Activated naive CD4-positive, alpha-beta T cell (primary cell): ENCODE measurements around the gene ATN1.
A peak's percentile ranks its signal among the peaks of the same experiment; 100 is the strongest.

Source experiments
- DNase-seq, 4 experiments: peaks; one replicate each; lab custom pipeline; 2025; lab: John Stamatoyannopoulos, UW

The ATN1 gene

DNA sequence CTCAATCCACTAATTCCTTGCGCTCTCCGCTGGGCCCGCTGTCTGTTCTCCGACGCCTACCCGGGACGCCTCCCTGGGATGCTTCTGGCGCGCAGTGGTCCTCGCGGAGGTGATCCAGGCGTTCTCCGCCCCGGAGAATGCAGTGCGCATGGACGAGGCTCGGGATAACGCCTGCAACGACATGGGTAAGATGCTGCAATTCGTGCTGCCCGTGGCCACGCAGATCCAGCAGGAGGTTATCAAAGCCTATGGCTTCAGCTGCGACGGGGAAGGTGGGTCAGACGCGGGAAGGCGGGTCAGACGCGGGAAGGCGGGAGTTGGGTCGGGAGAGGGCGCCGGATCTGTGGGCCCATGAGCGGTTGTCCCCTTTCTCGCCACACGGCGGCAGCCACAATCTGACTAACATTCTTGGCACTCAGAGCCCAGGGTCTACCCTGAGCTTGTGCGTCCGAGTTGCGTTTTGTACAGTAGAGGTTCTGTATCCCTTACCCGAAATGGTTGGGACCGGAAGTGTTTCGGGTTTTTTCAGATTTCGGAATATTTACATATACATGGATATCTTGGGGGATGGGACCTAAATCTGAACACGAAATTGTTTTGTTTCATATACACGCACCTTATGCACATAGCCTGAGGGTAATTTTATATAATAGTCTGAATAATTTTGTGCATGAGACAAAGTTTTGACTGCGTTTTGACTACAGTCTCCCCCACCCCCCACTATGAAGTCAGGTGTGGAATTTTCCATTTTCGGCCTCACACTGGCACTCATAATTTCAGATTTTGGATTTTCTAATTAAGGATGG, 16.8 kb downstream of the ATN1 start:
- peak; percentile 70 to 83 (median 80) for DNase-seq

- no peak for DNase-seq
Measured at GRCh38 chr12:6945613-6946012, 17.9 kb downstream of the ATN1 start.

DNA sequence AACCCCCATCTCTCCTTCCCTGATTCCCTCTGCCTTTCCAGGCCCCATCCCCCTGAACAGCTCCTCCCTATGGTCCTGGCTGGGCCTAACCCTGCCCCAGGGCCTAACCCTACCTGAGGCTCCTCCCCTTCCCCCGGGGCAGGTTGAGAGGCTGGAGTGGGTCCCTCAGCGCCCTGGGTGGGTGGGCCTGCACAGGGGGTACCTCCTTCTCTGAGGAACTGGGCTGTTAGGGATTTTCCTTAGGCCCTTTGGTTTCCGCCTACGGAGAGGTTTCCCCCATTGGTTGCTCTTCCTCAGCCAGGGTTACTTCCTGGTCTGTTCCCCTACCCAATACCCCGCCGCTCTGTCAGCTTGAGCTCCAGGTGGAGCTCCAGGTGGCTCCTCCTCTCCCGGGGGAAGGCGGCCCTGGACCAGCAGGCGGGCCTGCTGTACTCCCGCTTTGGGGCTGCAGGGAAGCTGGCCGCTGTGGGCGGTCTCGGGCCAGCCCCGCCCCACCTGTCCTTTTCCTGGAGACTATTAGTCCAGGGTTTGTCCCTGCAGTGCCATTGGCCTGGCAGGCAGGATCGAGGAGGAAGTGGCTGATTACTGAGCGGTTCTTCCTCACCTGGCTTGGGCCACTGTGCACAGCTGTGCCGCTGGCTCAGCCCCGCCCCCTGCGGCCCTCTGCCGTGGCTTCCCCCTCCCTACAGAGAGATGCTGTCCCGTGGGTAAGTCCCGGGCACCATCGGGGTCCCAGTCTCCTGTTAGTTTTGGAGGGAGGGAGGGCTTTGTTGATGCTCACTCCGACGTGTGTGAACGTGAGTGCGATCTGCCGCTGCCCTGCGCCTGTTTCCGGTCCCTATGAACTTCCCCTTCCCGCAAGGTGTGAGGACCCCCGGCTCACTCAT, 18.5 kb downstream of the ATN1 start:
- DNase-seq, result peak in 1 of 4 experiments; percentile 49

- DNase-seq, result no peak
Measured at GRCh38 chr12:6946920-6947374, 19.2 kb downstream of the ATN1 start.

- no peak for DNase-seq
Measured at GRCh38 chr12:6947615-6948014, 19.9 kb downstream of the ATN1 start.

DNA sequence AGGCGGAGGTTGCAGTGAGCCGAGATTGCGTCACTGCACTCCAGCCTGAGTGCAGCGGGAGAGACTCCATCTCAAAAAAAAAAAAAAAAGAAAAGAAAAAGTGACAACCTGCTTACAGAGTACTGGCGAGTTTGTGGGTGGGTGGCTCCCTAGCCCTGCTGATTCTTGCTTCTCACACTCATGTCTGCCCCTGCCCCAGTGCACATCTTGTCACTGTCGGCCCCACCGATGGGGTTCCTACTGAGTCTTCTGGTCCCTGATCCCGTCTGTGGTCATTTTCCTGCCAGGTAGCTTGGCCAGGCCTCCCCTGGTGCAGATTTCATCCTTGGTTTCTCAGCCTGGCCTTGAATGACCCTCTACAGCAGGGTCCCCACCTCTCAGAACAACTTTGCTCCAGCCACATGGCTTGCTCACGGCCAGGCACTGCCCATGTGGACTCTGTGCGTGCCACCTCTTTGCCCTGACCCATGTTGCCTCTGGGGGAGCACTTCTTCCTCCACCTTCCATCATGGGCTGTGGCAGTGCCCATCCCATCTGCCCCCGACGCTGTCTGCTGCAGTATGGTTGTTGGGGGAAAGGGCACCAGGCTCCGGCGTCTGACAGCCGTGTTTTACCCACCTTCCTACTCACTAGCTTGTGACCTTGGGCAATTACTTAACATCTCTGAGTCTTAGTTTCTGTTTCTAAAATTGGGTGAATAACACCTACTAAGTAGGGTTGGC, 21.3 kb downstream of the ATN1 start:
- no peak for DNase-seq

DNA sequence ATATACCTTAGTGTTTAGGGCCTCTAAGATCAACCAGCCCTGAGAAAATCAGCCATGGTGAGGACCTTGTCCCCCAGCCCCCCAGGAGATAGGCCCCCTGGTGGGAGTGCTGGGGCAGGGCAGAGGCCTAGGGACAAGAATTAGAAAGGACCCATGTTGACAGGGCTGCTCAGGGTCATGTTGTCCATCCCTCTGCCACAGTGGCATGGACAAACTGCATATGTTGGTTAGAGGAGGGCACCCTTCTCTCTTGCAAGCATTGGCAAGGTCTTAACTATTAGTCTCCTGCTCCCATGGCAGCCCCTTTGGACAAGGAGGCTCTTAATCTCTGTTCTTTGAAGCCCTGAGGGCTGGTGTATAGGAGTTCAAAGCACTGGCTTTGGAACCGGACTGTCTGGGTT, 22.6 kb downstream of the ATN1 start:
- DNase-seq, result peak in 1 of 4 experiments; percentile 23

GRCh38 chr12:6950811-6951540, 23.2 kb downstream of the ATN1 start, which contains the start of gene PTPN6:
Gene PTPN6 (plus strand): TSS chr12:6951356. CDS start chr12:6951513, 157 bp downstream.
- DNase-seq, result peak in 2 of 4 experiments; percentile 48 to 49

DNA sequence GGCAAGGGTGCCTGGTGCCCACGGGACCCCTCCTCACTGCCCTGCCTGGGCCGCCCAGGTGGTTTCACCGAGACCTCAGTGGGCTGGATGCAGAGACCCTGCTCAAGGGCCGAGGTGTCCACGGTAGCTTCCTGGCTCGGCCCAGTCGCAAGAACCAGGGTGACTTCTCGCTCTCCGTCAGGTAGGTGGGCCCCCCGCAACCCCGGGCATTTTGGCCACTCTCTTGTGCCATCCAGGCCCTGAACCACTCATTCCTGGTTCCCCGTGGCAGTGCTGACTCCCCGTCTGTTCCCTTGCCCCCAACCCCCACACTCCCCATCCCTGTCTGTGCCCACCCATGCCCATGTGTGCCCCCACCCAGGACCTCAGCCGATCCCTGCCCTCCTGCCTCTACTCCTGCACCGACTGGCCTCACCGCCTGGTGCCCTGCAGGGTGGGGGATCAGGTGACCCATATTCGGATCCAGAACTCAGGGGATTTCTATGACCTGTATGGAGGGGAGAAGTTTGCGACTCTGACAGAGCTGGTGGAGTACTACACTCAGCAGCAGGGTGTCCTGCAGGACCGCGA, 23.9 kb downstream of the ATN1 start:
- no peak for DNase-seq

GRCh38 chr12:6952121-6952862, 24.5 kb downstream of the ATN1 start:
- DNase-seq, result no peak

DNA sequence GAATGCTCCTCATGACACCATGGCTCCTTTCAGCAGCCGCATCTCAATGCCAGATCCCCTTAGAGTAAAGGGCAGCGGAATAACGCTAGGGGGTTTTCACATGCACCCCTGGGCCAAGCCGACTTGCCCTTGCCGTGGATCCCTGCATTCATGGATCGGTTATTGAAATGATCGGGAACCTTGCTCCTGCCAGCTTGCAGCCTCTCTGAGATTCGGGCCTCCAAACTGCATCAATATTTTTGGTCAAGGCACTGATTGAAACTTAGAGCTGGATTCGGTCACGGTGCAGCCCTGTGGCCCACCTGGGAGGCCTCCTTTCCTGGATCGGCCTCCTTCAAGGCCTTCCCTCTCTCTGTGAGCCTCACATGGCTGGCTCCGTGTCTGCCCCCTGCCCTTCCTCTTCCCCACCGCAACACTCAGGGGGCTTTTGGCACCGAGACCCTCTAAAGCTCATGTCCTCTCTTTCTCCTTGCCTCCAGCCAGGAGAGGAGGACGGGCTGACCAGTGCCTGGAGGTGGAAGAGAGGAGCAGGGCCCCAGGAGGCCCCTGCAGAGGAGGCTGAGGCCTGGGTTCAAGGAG, 25.2 kb downstream of the ATN1 start:
- DNase-seq, result no peak

DNA sequence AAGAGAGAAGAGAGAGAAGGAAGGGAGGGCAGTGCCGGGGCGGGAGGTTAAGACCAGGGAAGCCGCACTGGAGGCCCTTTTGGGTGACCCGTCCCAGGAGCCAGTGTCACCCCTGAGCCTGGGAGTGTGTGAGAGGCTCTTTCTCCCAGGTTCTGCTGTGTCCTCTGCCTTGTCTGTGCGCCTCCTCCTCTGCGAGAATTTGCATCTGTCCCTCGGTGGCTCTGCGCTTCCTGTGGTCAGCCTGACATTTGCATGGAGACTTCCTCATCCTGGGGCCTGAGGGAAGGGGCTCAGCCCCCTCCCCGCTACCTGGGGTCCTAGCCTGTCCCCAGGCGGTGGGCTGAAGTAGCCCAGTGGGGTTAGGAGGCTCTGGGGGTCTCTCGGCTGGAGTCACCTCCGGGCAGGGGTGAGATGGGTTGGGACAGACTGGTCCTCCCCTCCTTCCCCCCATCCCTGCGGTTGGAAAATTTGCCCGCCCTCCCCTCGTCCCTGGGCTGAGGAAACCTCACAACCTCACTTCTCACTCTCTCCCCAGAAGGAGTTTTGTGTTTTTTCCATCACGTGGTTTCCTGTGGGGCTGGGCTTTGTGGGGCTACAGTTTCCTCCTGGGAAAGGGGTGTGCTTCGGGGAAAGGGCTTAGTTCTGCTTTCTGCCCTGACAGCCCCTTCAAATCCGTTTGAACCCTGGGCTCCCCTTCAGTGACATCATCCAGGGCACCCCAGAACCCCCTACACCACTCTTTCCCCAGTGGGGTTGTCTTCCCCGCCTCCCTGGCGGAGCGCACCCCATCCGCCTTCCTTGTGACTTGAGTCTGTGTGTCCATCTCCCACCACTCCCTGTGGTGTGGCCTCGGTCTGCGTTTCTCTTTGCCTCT, 25.9 kb downstream of the ATN1 start:
- peak in 2 of 4 experiments; percentile 37 to 42 for DNase-seq

- DNase-seq, result no peak
Measured at GRCh38 chr12:6954316-6955107, 26.8 kb downstream of the ATN1 start.

DNA sequence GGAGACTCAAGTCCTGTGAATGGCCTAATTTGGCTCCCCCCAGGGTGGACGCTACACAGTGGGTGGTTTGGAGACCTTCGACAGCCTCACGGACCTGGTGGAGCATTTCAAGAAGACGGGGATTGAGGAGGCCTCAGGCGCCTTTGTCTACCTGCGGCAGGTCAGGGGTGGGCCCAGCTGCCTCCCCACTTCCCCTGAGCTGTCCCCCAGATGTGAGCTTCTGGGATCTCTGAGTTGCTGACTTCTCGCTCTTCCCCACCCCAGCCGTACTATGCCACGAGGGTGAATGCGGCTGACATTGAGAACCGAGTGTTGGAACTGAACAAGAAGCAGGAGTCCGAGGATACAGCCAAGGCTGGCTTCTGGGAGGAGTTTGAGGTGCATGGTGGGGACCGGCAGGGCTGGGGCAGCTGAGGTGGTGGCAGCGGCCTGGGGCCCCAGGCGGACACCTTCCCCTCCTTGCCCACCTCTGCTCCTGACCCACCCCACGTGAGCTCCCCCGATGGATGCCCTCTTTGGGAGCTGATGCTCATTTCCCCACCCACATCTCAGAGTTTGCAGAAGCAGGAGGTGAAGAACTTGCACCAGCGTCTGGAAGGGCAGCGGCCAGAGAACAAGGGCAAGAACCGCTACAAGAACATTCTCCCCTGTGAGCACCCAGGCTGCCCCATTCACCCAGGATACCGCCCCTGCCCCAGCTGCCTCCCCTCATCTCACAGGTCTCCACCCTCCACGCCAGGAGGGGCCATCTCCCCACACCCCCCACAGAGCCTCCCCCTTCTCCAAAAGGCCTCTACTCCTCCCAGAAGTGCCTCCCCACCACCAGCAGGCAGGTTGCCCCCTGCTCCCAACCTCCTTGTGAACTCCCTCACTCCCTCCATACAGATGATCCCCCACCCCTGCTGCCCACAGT, 27.6 kb downstream of the ATN1 start:
- no peak for DNase-seq

- no peak for DNase-seq
Measured at GRCh38 chr12:6956021-6956727, 28.4 kb downstream of the ATN1 start.

GRCh38 chr12:6957151-6957701, 29.5 kb downstream of the ATN1 start:
- DNase-seq, result no peak
